HG03378 (cell line): ENCODE results near the gene PCDHGC5.
A peak's percentile ranks its signal among the peaks of the same experiment; 100 is the strongest.

Experiments
- ATAC-seq: cut with Tn5 transposase; IDR thresholded peaks from one replicate; pipeline ENCODE4 v1.9.1; 2021; ENCODE audit warnings: mild to moderate bottlenecking, moderate library complexity; ENCODE audit not compliant: unreplicated experiment

Gene PCDHGC5

DNA sequence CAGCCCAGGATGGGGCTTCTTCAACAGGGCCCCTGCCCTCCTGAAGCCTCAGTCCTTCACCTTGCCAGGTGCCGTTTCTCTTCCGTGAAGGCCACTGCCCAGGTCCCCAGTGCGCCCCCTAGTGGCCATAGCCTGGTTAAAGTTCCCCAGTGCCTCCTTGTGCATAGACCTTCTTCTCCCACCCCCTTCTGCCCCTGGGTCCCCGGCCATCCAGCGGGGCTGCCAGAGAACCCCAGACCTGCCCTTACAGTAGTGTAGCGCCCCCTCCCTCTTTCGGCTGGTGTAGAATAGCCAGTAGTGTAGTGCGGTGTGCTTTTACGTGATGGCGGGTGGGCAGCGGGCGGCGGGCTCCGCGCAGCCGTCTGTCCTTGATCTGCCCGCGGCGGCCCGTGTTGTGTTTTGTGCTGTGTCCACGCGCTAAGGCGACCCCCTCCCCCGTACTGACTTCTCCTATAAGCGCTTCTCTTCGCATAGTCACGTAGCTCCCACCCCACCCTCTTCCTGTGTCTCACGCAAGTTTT lies 23.6 kb downstream of the PCDHGC5 start:
- no peak for ATAC-seq

DNA sequence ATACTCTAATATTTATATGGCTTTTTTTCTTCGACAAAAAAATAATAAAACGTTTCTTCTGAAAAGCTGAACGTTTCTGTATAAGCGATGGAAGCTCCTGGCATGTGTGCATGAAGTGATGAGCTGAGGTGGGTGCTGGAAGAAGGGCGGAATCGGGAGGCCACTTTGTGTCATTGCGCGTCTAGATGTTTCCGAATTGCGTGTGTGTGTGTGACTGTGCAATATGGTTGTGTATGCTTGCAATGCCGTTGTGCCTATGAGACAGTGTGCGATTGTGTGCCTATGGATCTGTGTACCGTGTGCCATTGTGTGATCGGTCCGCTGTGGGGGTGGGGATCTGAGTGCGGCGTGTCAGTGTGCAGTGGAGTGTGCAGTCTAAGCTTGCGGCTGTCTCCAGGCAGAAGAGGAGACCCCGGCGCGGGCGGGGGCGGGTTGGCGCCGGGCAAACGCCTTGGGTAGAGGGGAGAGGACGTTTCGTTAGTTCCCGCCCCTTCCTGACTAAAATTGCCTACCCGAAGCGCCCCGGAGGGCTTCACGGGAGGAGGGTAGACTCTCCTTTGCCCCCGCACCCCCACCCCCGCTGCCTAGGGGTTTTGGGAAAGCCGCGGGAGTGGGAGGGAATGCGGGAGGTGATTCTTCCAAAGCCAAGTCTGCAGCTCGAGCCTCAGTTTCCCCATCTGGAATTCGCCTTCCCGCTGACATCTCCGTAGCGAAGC lies 24.2 kb downstream of the PCDHGC5 start:
- ATAC-seq = no peak

DNA sequence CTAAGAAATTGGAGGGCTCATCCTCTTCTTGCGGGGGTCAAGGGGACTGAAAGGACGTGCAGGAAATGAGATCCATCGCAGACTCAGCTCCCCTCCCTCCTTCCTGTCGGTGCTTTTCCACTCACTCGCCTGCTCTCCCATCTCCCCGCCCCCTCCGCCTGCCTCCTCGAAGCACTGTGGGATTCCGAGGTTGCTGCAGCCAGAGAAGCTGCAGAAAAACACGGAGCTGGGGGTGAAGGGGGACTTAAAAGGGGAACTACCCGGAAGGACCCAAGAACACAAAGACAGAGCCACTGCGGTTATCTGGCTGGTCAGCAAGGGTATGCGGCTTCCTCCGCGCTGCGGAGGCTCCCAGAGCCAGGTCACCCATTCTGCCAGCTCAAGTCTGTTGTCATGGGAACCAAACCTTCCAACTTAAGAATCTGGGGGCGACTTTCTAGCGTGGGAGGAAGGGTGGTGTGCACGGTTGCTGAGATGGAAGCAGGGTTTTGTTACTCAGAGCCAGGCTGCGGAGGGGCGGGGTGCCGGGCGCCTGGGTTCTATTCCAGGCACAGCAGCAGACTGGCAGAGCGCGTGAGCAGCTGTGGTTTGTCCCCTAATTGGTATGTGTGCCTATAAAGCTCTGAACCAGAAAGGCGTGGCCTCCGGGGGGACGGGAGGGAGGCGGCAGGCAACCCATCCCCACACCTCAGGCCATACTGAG lies 24.9 kb downstream of the PCDHGC5 start:
- peak; percentile 34 for ATAC-seq

DNA sequence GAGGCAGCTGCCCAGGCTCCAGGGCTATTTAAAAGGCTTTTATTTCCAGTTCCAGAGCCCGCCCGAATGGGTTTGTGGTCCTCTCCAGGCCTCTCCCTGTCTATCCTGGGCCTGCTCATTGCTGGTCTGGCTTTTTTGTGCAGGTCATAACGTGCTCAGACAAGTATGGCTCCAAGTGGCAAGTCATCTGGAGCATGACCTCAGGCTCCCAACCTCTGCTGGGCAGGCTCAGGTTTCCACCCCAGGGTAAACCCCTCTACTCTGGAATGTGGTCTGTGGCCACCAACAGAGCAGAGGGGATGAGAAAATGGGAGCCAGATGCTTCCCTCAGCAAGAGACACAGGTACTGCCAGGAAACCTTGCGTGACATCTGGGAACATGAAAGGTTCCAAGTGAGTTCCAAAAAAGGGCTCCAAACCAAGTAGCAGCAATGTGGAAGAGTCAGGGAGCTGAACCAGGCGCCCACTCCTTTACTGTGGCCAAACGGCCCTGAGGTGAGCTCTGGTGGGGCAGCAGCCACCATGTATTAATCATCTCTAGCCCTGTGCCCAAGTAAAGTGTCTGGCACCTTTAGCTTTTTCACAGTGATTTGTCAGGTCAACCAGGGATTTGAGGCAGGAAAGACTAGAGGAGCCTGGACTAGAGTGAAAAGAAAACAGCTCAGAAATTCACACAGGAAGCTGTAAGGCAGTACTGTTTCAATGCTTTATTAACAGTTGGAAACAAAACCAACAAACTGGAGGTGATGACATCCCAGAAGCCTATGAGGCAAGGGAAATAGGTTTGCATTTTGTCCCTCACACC lies 25.7 kb downstream of the PCDHGC5 start:
- peak; percentile 19 for ATAC-seq

DNA sequence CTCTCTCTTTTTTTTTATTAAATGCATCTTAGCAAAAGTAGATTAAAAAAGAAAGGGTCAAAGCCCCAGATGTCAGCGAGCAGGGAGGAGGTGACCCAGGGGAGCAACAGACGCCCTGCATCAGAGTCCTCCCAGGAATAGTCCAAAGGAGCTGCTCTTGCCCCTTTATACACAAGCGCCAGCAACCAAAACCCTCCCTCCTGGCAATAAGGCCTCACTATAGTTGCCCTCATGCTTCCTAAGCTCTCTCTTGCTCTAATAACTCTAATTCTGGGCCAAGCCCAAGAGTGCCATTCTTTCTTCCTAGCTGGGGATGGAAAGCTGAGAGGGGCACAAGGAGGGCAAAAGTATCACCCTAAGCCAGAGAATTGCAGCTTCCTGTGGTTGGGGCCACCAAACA lies 26.3 kb downstream of the PCDHGC5 start:
- no peak for ATAC-seq

DNA sequence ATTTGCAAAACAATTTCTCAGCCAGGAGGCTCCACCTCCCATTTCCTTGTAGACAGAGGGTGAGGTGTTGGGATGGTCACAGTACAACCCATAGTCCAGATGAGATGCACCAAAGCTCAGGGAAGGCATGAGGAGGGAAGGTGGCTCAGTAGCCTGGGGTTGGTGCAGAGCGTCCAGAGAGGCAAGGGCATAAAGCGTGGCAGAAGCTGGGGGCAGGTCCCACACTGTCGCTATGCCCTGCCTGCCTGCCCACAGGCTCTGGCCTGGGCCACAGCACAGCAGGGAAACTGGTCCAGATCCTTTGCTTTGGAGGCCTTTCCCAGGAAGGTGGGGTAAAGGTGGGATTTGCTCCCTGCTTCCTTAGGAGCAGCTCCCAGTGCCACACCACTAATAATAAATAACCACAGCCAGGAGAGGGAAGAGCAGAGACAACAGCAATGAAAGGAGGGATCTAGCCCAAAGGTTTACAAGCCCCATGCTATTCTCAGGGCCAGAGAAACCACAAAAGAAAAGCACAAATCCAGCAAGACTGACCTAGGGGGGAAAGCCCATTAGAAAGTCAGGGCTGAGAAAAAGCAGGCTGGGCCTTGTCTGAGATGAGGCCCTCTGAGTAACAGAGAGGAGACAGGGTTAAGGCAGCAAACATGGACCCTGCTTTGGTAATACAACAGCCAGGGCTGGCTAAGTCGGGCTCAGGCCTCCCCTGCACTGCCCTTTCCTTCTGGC lies 27.2 kb downstream of the PCDHGC5 start:
- no peak for ATAC-seq

DNA sequence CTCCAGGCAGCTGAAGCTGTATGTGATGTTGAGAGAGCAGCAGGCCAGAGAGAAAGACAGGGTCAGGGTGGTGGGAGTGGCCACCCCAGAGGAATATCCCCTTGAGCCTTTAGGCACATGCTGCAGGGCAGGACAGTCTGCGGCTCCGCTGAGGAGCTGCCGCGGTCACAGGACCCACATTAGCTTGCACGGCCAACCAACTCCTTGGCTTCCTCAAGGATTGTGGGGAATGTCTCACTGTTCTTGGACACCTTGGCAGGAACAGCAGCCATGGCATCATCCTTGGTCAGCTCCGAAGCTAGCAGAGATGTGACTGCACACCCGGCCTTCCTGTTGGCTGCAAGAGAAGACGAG lies 27.8 kb downstream of the PCDHGC5 start:
- no peak for ATAC-seq

DNA sequence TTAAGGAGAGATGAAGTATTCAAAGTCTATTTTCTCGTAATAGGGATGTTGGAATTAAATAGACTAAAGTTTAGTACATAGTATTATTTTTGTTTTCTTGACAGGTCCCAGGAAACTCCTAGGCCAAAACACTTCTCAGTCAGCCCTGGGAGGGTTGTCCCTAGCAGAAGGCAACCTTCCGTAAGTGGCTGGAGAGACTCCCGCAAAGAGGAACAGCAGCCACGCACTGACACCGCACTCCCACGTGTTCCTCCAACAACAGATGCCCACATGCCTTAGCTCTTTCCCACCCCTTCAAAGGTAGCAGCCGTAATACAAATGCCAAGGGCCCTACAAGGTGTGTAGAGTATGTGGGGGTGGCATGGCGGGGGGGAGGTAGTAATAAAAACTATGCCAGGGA lies 28.4 kb downstream of the PCDHGC5 start:
- no peak for ATAC-seq

DNA sequence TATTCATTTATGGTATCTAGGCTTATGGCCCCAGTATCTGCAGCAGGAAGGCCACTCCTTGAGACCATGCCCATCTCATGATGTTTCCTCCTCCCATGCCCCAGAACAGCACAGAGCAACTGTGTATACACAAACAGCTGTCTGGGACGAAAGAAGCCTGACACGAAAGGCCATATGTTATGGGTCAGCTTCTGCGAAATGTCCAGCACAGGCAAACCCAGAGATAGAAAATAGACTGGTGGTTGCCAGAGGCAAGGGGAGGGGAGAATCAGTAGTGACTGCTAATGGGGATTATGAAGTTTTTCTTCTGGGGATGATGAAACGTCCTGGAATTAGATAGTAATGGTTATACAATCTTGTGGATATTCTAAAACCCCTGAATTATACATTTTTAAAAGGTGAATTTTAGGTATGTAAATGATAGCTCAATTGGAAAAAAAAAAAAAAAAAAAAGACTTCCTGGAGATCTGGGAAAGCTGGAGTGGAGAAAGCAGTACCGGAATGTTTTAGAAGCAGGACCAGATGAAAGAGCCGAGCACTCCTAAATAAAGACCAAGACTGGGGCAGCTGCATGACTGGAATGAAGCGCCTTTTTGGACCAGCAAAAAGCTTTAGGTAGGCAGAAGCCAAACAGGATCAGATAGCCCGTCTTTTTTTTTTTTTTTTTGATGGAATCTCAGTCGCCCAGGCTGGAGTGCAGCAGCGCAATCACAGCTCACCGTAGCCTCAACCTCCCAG lies 29.2 kb downstream of the PCDHGC5 start:
- ATAC-seq = no peak

DNA sequence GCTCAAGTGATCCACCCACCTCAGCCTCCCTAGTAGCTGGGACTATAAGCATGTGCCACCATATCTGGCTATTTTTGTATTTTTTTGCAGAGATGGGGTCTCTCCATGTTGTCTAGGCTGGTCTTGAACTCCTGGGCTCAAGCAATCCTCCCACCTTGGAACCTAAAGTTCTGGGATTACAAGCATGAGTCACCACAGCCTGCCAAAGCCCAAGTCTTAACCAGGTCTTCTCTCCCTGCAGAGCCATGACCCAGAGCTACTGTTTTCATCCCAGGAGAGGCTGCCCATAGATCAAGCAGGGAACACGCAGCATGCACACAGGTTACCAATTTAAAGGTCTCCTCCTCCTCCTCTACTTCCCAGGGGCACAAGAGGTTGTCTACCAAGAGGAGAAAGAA lies 29.7 kb downstream of the PCDHGC5 start:
- no peak for ATAC-seq

DNA sequence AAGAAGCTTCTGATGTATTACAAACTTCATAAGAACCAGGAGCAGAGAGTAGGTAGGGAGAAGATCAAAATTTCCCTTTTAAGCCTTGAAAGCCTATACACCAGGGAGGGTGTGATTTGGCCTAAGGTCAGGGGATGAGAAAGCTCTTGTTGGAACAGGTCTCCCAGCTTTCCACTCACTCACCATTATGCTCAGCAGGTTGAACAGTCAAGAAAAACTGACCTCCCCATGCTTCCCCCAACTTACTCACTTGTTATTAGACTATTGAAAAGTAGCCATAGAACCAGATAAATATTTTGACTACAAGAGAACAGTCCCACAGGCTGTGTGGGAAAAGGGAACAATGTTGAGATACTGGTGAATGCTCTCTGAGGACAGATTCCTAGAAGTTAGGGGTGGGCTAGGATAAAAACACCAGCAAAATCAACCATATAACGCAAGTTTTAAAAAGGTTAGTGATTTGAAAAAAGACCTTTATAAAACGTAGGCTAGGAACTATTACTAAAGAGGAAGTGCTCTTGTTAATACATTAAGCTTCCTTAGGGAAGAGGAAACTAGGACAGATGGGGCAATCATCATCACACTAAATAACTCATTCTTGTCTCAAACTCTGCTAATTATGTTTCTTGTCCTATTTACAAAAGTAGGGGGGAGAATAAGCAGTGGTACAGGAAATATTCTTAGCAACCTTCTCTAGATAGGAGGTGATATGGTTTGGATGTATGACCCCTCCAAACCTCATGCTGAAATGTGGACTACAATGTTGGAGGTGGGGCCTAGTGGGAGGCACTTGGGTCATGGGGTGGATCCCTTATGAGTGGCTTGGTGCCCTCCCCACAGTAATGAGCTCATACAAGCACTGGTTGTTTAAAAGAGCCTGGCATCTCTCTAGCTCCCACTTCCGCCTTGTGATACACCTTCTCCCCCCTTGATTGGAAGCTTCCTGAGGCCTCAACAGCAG lies 31.0 kb downstream of the PCDHGC5 start:
- no peak for ATAC-seq

DNA sequence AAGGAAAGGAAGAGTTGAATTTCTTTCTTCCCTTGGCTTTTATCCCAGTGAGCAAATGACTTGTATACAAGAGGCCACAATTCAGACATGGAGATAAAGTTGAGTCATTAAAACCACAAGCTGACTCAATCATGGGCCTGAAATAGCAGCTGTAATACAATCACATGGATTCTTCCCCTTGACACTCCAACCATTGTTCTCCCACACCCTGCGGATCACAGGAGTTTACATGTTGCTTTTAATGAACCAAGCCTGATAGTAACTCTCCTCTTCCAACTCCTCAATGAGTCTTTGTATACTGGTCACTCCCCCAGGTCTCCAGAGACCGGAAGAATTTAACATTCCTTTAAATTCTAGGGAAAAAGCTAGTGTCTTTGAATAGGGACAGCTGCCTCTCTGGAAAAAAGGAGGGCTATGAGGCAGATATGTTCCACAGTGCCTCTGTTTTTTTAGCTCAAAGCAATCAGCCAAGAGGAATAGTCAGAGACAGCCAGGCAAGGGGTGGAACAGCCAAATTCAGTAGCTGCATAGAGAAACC lies 32.4 kb downstream of the PCDHGC5 start:
- ATAC-seq = no peak

DNA sequence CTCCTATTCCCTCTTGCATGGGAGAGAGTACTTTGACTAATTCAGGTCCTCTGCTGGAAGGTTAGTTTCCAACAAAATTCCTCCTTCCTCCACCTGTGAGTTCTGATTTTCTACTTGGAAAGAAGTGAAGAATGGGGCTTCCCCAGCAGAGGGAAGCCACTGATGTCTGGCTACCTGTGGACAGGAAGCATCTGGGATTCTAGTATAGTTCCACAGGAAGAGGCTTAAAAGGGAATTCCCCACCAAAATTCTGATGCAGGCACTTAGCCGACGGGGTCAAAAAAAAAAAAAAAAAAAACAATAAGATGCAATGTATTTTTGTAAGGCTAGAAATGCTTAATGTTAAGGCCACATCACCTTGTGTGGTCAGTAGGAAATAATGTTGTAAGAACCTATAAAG lies 33.4 kb downstream of the PCDHGC5 start:
- ATAC-seq = no peak

DNA sequence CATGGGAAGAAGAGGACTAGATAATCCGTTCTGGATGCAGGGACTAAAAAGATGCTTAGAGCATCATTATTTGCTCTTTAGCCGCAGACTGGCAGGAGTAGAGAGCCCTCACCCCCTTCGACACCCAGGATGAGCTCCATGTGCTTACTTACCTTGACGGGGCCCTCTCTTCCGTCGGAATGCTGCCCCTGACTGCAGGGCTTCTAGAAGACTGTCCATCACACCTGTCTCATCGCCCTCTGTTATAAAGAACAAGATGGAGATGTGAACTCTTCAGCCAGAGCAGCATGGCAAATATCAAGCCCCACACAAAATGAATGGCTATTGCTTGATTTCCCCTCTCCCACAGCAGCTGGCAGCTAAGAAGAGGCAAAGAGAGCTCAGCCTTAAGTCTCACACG lies 35.1 kb downstream of the PCDHGC5 start:
- ATAC-seq = no peak

DNA sequence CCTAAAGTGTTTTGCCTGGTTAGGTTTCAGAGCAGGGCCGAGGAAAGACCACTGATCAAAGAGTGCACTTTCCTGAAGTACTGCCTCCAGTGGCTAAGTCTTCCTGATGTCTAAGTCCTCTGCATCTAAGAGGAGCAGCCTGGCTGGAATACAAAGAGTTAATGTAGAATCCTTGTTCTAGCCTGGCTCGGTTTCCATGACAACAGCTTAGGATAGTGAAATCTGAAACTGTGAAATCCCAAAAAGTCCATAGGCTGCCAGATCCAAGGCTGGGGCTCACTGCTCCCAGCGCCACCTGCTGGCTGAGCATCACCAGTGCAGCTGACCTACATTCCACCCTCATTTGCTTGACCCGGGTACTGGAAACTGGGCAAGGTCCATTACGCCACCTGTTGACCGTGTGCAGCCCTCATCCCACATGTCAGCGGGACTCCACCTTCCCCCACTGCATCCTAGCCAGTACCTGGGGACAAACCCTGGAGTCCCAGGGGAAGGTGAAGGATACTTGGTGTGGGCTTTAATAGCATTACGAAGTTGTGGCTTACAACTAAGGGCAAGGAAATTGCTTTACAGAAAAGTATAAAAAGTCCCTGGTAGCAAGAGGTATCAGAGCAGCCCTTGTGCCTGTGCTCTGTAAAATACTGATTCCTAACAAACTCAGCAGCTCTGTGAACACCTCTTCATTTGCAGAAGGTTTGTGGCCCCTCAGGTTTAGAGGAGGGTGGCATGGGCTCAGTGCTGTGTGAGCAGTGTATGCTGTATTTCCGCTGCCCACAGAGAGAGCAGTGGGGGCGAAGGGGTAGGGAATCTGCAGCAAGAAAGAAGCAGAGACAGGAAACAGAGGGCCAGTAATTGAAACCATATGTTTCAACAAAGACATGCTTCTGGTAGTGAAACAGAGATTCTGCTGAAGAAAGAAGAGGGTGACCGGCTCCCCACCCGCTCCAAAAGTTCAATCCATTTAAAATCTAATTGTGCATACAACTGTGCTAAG lies 36.0 kb downstream of the PCDHGC5 start:
- peak; percentile 80 for ATAC-seq

DNA sequence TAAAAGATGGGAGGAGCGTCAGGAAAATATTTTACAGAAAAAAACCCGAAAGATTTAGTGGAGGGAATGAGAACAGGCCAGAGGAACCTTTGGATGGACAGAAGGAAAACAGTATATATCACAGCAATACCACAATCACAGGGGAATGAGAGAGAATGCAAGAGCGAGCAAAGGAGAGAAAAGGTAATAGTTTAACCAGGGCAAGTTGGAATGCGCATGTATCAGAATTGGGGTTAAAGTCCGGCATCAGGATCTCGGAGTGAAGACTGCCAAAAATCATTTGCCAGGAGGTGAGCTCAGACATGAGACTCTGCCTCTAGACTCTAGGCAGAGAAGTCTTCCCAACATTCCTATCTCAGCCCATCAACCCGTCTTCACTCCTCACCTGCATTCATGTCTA lies 36.8 kb downstream of the PCDHGC5 start:
- no peak for ATAC-seq

DNA sequence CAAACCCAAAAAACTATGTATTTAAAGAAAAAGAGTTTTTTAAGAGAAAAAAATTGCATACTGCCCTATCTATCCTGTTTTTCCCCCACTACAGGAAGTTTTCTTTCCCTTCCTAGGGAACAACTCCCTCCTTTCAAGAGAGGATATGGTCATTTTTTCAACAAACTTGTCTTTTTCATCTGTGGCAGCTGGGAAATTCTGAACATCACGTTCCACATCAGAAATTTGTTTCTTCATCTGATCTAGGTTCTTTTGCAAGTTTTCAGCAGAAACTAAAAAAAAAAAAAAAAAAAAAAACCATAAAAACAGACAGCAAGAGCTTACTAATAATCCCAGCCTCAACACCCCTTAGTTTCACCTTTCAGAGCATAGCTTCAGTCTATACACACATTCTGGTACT lies 38.5 kb downstream of the PCDHGC5 start:
- ATAC-seq = no peak
